ENCODE results near the gene PDCD1. TPM values are rescaled to one million over a fixed set of nuclear protein-coding genes. Genes with fewer than 3 reads are reported as not detected.
"Not testable (repeated sequence)": the region's sequence is repeated elsewhere in the genome, so short reads cannot be mapped to it uniquely, and the experiment has no call there.

The PDCD1 gene
- total and polyA plus RNA-seq, 2 experiments from 2014 or later, result 0.44 TPM; not detected in 1

DNA sequence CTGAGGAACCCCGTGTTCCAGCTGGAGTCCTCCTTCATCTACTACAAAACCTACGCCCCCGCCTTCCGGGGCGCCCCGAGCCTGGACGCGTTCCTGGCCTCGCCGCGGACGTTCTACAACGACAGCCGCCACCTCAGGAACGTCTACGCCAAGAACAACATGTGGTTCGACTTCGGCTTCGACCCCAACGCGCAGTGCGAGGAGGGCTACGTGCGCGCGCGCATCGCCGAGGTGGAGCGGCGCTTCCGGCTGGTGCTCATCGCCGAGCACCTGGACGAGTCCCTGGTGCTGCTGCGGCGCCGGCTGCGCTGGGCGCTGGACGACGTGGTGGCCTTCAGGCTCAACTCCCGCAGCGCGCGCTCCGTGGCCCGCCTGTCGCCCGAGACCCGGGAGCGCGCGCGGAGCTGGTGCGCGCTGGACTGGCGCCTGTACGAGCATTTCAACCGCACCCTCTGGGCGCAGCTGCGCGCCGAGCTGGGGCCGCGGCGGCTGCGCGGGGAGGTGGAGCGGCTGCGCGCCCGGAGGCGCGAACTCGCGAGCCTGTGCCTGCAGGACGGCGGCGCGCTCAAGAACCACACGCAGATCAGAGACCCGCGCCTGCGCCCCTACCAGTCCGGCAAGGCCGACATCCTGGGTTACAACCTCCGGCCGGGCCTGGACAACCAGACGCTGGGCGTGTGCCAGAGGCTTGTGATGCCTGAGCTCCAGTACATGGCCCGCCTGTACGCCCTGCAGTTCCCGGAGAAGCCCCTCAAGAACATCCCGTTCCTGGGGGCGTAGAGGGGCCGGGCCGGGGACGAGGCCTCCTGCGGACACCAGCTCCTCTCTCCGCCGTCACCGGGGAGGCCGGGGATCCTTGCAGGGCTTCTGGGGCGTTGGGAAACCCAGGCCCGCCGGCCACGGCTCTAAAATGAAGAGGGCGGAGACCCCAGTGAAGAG, 55.0 kb downstream of the PDCD1 start:
- no peaks in the 10 kb centered on the region for H3K9me3 ChIP-seq (ENCODE audit: low read depth)
- no peak overlapping the region for H3K4me3 ChIP-seq
- no peaks in the 10 kb centered on the region for H3K27me3 ChIP-seq
- TF ChIP-seq, protein P1, sequence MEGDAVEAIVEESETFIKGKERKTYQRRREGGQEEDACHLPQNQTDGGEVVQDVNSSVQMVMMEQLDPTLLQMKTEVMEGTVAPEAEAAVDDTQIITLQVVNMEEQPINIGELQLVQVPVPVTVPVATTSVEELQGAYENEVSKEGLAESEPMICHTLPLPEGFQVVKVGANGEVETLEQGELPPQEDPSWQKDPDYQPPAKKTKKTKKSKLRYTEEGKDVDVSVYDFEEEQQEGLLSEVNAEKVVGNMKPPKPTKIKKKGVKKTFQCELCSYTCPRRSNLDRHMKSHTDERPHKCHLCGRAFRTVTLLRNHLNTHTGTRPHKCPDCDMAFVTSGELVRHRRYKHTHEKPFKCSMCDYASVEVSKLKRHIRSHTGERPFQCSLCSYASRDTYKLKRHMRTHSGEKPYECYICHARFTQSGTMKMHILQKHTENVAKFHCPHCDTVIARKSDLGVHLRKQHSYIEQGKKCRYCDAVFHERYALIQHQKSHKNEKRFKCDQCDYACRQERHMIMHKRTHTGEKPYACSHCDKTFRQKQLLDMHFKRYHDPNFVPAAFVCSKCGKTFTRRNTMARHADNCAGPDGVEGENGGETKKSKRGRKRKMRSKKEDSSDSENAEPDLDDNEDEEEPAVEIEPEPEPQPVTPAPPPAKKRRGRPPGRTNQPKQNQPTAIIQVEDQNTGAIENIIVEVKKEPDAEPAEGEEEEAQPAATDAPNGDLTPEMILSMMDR (IDR thresholded peaks at IDR 0.05; ENCODE audit: poor library complexity), result no peak
- no peak for TF ChIP-seq EZH2phosphoT487 (IDR thresholded peaks at IDR 0.05; ENCODE audit: low read depth, severe bottlenecking, unreplicated experiment)
- TF ChIP-seq EZH2 (IDR thresholded peaks at IDR 0.05; ENCODE audit: borderline replicate concordance), result no peak
- peaks cover 16% of the 10 kb centered on the region for H3K4me1 ChIP-seq (ENCODE audit: insufficient read depth)
- H3K36me3 ChIP-seq (replicated peaks; ENCODE audit: insufficient read depth, low read depth), result no peaks in the 10 kb centered on the region
- no peaks in the 10 kb centered on the region for H3K9me2 ChIP-seq (replicated peaks; ENCODE audit: insufficient read depth)
- no peaks in the 10 kb centered on the region for H3K79me2 ChIP-seq
- DNase-seq (ENCODE audit: low spot score), result peak; percentile 59
- H3K27ac ChIP-seq, result peak overlapping the region; percentile 40
- H3K4me2 ChIP-seq, result peak overlapping the region; percentile 77
- H4K20me1 ChIP-seq (ENCODE audit: insufficient read depth, poor library complexity, severe bottlenecking), result no peaks in the 10 kb centered on the region
- WGBS (ENCODE audit: low lambda C conversion rate, missing lambda C conversion rate), result 40% methylated on average over 108 of the region's 109 CpGs
- H2AFZ ChIP-seq, result no peak overlapping the region

- no peaks in the 10 kb centered on the region for H3K27me3 ChIP-seq
- H3K36me3 ChIP-seq (replicated peaks; ENCODE audit: insufficient read depth, low read depth), result no peaks in the 10 kb centered on the region
- no peak overlapping the region for H3K4me3 ChIP-seq
- no peaks in the 10 kb centered on the region for H3K79me2 ChIP-seq
- no peak overlapping the region for H3K27ac ChIP-seq
- 91% methylated on average over 17 of the region's 32 CpGs for WGBS (ENCODE audit: low lambda C conversion rate, missing lambda C conversion rate)
- TF ChIP-seq, protein P1 (IDR thresholded peaks at IDR 0.05; ENCODE audit: poor library complexity), result no peak
- TF ChIP-seq EZH2phosphoT487 (IDR thresholded peaks at IDR 0.05; ENCODE audit: low read depth, severe bottlenecking, unreplicated experiment), result no peak
- TF ChIP-seq EZH2 (IDR thresholded peaks at IDR 0.05; ENCODE audit: borderline replicate concordance), result no peak
- DNase-seq (ENCODE audit: low spot score), result peak; percentile 8
- H2AFZ ChIP-seq, result no peak overlapping the region
- no peaks in the 10 kb centered on the region for H3K9me3 ChIP-seq (ENCODE audit: low read depth)
- H3K4me2 ChIP-seq, result peak overlapping the region; percentile 77
- no peaks in the 10 kb centered on the region for H4K20me1 ChIP-seq (ENCODE audit: insufficient read depth, poor library complexity, severe bottlenecking)
- H3K9me2 ChIP-seq (replicated peaks; ENCODE audit: insufficient read depth), result no peaks in the 10 kb centered on the region
- H3K4me1 ChIP-seq (ENCODE audit: insufficient read depth), result peaks cover 9% of the 10 kb centered on the region
Measured at GRCh38 chr2:241802421-241803318, 56.0 kb downstream of the PDCD1 start.

DNA sequence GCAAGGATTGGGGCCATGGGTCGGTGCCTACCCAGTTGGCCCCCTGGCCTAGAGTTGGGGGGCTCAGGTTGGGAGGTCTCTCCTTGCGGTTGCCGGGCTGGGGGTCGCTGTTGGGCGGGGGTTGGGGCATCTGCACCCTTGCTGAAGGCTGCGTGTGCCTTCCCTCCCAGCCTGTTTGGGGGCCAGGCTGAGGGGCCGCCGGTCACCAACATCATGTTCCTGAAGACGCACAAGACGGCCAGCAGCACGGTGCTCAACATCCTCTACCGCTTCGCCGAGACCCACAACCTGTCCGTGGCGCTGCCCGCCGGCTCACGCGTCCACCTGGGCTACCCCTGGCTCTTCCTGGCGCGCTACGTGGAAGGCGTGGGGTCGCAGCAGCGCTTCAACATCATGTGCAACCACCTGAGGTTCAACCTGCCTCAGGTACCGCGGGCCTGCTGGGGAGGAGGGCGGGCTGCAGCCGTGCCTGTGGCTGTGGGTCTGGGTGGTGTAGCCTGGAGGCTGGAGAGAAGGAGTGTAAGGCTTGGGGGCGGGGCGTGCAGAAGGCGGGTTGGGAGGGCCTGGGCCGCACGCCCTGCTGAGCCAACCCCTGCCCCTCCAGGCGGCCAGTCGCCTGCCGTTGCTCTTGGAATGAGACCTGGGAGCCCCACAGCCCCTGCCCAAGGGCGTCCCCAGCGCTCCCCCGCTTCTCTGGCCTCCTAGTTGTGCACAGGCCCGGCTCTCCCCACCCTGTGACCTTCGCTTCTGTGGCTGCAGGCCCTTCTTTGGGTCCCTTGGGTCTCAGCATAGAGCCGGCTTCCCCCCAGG, 56.9 kb downstream of the PDCD1 start:
- Histone ChIP-seq H3K27ac (no peak overlapping the region), H3K4me1 (ENCODE audit: insufficient read depth) (peaks cover 9% of the 10 kb centered on the region), H3K4me3 (no peak overlapping the region), H3K79me2 (no peaks in the 10 kb centered on the region), H3K36me3 (replicated peaks; ENCODE audit: insufficient read depth, low read depth) (no peaks in the 10 kb centered on the region), H3K4me2 (no peak overlapping the region), H4K20me1 (ENCODE audit: insufficient read depth, poor library complexity, severe bottlenecking) (no peaks in the 10 kb centered on the region), H3K9me3 (ENCODE audit: low read depth) (no peaks in the 10 kb centered on the region), H3K9me2 (replicated peaks; ENCODE audit: insufficient read depth) (no peaks in the 10 kb centered on the region), H2AFZ (no peak overlapping the region), H3K27me3 (no peaks in the 10 kb centered on the region)
- TF ChIP-seq EZH2 (IDR thresholded peaks at IDR 0.05; ENCODE audit: borderline replicate concordance) (no peak), EZH2phosphoT487 (IDR thresholded peaks at IDR 0.05; ENCODE audit: low read depth, severe bottlenecking, unreplicated experiment) (no peak)
- TF ChIP-seq, protein P1 (IDR thresholded peaks at IDR 0.05; ENCODE audit: poor library complexity), result no peak
- DNase-seq (ENCODE audit: low spot score), result peak; percentile 31
- WGBS (ENCODE audit: low lambda C conversion rate, missing lambda C conversion rate), result 80% methylated on average over 25 of the region's 44 CpGs

DNA sequence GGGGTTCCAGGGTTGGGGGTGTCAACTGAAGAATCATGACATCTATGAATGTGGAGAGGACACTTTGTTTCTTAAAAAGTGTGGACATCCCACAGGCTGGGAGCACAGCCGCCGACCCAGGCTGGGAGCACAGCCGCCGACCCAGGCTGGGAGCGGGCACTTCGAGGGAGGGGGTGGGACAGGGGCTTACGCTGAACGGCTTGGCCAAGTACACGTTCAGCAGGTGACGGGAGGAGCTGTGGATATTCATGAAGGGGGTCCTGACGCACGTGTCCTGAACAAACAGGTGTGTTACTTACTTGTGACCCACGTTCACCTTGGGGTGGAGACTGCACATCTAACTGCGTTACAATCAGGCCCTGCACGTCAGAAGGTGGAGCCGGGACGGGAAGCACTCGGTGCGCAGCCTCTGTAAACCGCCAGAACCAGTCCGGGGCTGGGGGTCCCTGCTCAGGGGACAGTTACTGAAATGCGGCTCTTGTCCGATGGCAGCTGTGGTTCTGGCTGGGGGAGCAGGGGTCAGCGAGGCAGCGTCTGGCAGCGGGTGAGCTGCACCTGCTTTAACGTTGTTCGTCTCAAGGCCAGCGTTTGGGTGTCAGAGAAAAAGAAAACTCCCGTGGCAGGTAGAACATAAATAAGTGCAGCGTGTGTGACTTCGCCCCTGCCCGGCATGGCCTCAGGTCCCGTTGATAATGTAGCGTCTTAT, 58.3 kb downstream of the PDCD1 start:
- H3K9me2 ChIP-seq (replicated peaks; ENCODE audit: insufficient read depth); H3K4me2 ChIP-seq: not testable (repeated sequence)

More for the DNA sequence above, 58.3 kb downstream of the PDCD1 start:
- not testable (repeated sequence) for H3K27ac ChIP-seq; H4K20me1 ChIP-seq (ENCODE audit: insufficient read depth, poor library complexity, severe bottlenecking); DNase-seq (ENCODE audit: low spot score); H2AFZ ChIP-seq; H3K4me1 ChIP-seq (ENCODE audit: insufficient read depth); H3K79me2 ChIP-seq; H3K27me3 ChIP-seq; H3K9me3 ChIP-seq (ENCODE audit: low read depth); H3K4me3 ChIP-seq; H3K36me3 ChIP-seq (replicated peaks; ENCODE audit: insufficient read depth, low read depth)
- WGBS (ENCODE audit: low lambda C conversion rate, missing lambda C conversion rate), result 88% methylated on average over 33 of the region's 35 CpGs
